H9 (cell line): Measurements from ENCODE around the gene DHX36. TPM values are rescaled to one million over a fixed set of nuclear protein-coding genes. Genes with fewer than 3 reads are reported as not detected.

Experiments
- DNase-seq: peaks from one replicate; pipeline ENCODE4 v3.0.0-alpha.2; 2017
- H2AFZ ChIP-seq: one replicate; pipeline ENCODE4 v1.6.1; 2013; ENCODE audit warnings: mild to moderate bottlenecking, low read length, control low read depth, moderate library complexity
- H2AK5ac ChIP-seq: 2 replicates; pipeline ENCODE4 v1.6.1; 2013; ENCODE audit warnings: low read length, control low read depth, mixed read lengths; ENCODE audit not compliant: insufficient read length
- H2BK120ac ChIP-seq: one replicate; pipeline ENCODE4 v1.6.1; 2013; ENCODE audit warnings: low read depth, mild to moderate bottlenecking, low read length, control low read depth, inconsistent platforms; ENCODE audit not compliant: poor library complexity, severe bottlenecking
- H2BK12ac ChIP-seq: 2 replicates; pipeline ENCODE4 v1.6.1; 2013; ENCODE audit warnings: low read length, control low read depth, mixed read lengths, low read depth; ENCODE audit not compliant: insufficient read length
- H2BK15ac ChIP-seq: 2 replicates; pipeline ENCODE4 v1.6.1; 2013; ENCODE audit warnings: low read depth, low read length, control low read depth
- H2BK20ac ChIP-seq: one replicate; pipeline ENCODE4 v1.6.1; 2013; ENCODE audit warnings: low read depth, mild to moderate bottlenecking, low read length, control low read depth, inconsistent platforms; ENCODE audit not compliant: poor library complexity, severe bottlenecking
- H2BK5ac ChIP-seq: 2 replicates; pipeline ENCODE4 v1.6.1; 2013; ENCODE audit warnings: low read length, control low read depth, mixed read lengths; ENCODE audit not compliant: insufficient read length
- H3K14ac ChIP-seq: 2 replicates; pipeline ENCODE4 v1.6.1; 2013; ENCODE audit warnings: low read length, control low read depth; ENCODE audit not compliant: insufficient read depth
- H3K18ac ChIP-seq: 2 replicates; pipeline ENCODE4 v1.6.1; 2013; ENCODE audit warnings: low read depth, mild to moderate bottlenecking, mixed read lengths, low read length, control low read depth; ENCODE audit not compliant: insufficient read length
- H3K23ac ChIP-seq: 2 replicates; pipeline ENCODE4 v1.6.1; 2013; ENCODE audit warnings: low read length, control low read depth, mixed read lengths, low read depth; ENCODE audit not compliant: insufficient read length
- H3K23me2 ChIP-seq: 2 replicates; pipeline ENCODE4 v1.6.1; 2013; ENCODE audit warnings: low read depth, mild to moderate bottlenecking, mixed read lengths, low read length, control low read depth; ENCODE audit not compliant: insufficient read length, poor library complexity, severe bottlenecking
- H3K27ac ChIP-seq: 2 replicates; pipeline ENCODE4 v1.5.1; 2013; ENCODE audit warnings: low read length, control low read depth, mixed read lengths, low read depth; ENCODE audit not compliant: insufficient read length
- H3K27me3 ChIP-seq: 2 replicates; pipeline ENCODE4 v1.6.1; 2013; ENCODE audit warnings: low read length, control low read depth, inconsistent platforms; ENCODE audit not compliant: insufficient read depth
- H3K4ac ChIP-seq: 2 replicates; pipeline ENCODE4 v1.6.1; 2013; ENCODE audit warnings: low read depth, mild to moderate bottlenecking, control low read depth, inconsistent platforms, low read length, moderate library complexity
- H3K4me1 ChIP-seq: 2 replicates; pipeline ENCODE4 v1.6.1; 2013; ENCODE audit warnings: low read length, control low read depth, inconsistent platforms; ENCODE audit not compliant: insufficient read depth
- H3K4me2 ChIP-seq: 2 replicates; pipeline ENCODE4 v1.6.1; 2013; ENCODE audit warnings: low read length, control low read depth, mixed read lengths; ENCODE audit not compliant: insufficient read length, insufficient read depth
- H3K56ac ChIP-seq: 2 replicates; pipeline ENCODE4 v1.6.1; 2013; ENCODE audit warnings: low read depth, mild to moderate bottlenecking, mixed read lengths, low read length, control low read depth; ENCODE audit not compliant: insufficient read length
- H3K79me1 ChIP-seq: 2 replicates; pipeline ENCODE4 v1.6.1; 2013; ENCODE audit warnings: low read depth, mild to moderate bottlenecking, moderate library complexity, low read length, control low read depth, inconsistent platforms; ENCODE audit not compliant: insufficient read depth, poor library complexity, severe bottlenecking
- H3K79me2 ChIP-seq: 2 replicates; pipeline ENCODE4 v1.6.1; 2013; ENCODE audit warnings: low read length, control low read depth, inconsistent platforms; ENCODE audit not compliant: insufficient read depth
- H3K9ac ChIP-seq: 2 replicates; pipeline ENCODE4 v1.6.1; 2013; ENCODE audit warnings: low read length, control low read depth, mixed read lengths; ENCODE audit not compliant: insufficient read length; ENCODE audit errors: extremely low read depth
- H3K9me3 ChIP-seq: one replicate; pipeline ENCODE4 v1.6.1; 2013; ENCODE audit warnings: low read depth, low read length, inconsistent platforms; ENCODE audit not compliant: control insufficient read depth
- H3T11ph ChIP-seq: one replicate; pipeline ENCODE4 v1.6.1; 2013; ENCODE audit warnings: mild to moderate bottlenecking, low read length, control low read depth, inconsistent platforms
- H4K20me1 ChIP-seq: one replicate; pipeline ENCODE4 v1.6.1; 2013; ENCODE audit not compliant: control insufficient read depth, insufficient read length, insufficient read depth
- H4K5ac ChIP-seq: 2 replicates; pipeline ENCODE4 v1.6.1; 2013; ENCODE audit warnings: low read depth, mild to moderate bottlenecking, mixed read lengths, low read length, control low read depth; ENCODE audit not compliant: insufficient read length
- H4K8ac ChIP-seq: replicated peaks from 2 replicates; pipeline ENCODE4 v1.6.1; 2013; ENCODE audit warnings: low read length, control low read depth, mixed read lengths, low read depth; ENCODE audit not compliant: insufficient read length
- H4K91ac ChIP-seq: 2 replicates; pipeline ENCODE4 v1.6.1; 2013; ENCODE audit warnings: low read depth, mild to moderate bottlenecking, moderate library complexity, mixed read lengths, low read length, control low read depth; ENCODE audit not compliant: insufficient read length
- H3K27ac Mint-ChIP-seq, 3 experiments: 2 replicates in 2 of 3; 3 replicates in 1 of 3; pipeline ENCODE4 v1.8.0; 2020 to 2021; ENCODE audit warnings: mixed read lengths in 3 of 3, mild to moderate bottlenecking in 1 of 3, moderate library complexity in 1 of 3
- H3K27me3 Mint-ChIP-seq: 2 replicates; pipeline ENCODE4 v1.8.0; 2021; ENCODE audit warnings: low read depth, mild to moderate bottlenecking, moderate library complexity, mixed read lengths
- H3K36me3 Mint-ChIP-seq, 3 experiments: 2 replicates in 2 of 3; 3 replicates in 1 of 3; pipeline ENCODE4 v1.8.0; 2020 to 2021; ENCODE audit warnings: low read depth in 3 of 3, mixed read lengths in 3 of 3; ENCODE audit not compliant: insufficient read depth in 1 of 3
- H3K4me1 Mint-ChIP-seq, 2 experiments: 2 replicates each; pipeline ENCODE4 v1.8.0; 2020; ENCODE audit warnings: mixed read lengths in 2 of 2
- H3K4me3 Mint-ChIP-seq, 2 experiments: 2 replicates in 1 of 2; 3 replicates in 1 of 2; pipeline ENCODE4 v1.8.0; 2020 to 2021; ENCODE audit warnings: mild to moderate bottlenecking in 2 of 2, mixed read lengths in 2 of 2, moderate library complexity in 1 of 2
- H3K9me3 Mint-ChIP-seq, 2 experiments: 2 replicates in 1 of 2; 3 replicates in 1 of 2; pipeline ENCODE4 v1.8.0; 2020; ENCODE audit warnings: mild to moderate bottlenecking in 2 of 2, mixed read lengths in 2 of 2, moderate library complexity in 1 of 2
- CTCF ChIP-seq: fragments of 200-600 bp; sonication (generic); conservative IDR thresholded peaks from 3 replicates; pipeline ENCODE4 v1.8.0; 2021; ENCODE audit warnings: antibody characterized with exemption, mild to moderate bottlenecking
- WGBS: extraction: QIAGEN DNeasy Blood & Tissue Kit; methylation state at CpG from one replicate; pipeline ENCODE4 v1.1.7; 2013; ENCODE audit warnings: missing lambda C conversion rate, low lambda C conversion rate, mixed read lengths; ENCODE audit not compliant: insufficient read length; ENCODE audit errors: extremely low coverage; 5-methylcytosine and 5-hydroxymethylcytosine counted together
- total RNA-seq: library from RNA; stranded (reverse); gene quantifications from 2 replicates; pipeline ENCODE4 v1.2.1, GENCODE V29; 2021

The DHX36 gene
- total RNA-seq, 1 experiment from 2014 or later, result 103 TPM

- H4K91ac ChIP-seq, result no peak overlapping the region
- H4K8ac ChIP-seq, result no peak overlapping the region
- no peak overlapping the region for H2BK5ac ChIP-seq
- no peak overlapping the region for H3K14ac ChIP-seq
- Mint-ChIP-seq H3K36me3 (peaks cover 31 to 59% (median 51%) of the 10 kb centered on the region in 3 experiments), H3K9me3 (no peaks in the 10 kb centered on the region; a peak in 1 of 5 replicates), H3K4me1 (peaks cover 12 to 16% of the 10 kb centered on the region in 2 experiments), H3K27ac (no peak overlapping the region; a peak in 1 of 7 replicates), H3K27me3 (no peaks in the 10 kb centered on the region), H3K4me3 (no peak overlapping the region)
- H3K18ac ChIP-seq, result no peak overlapping the region
- no peak overlapping the region for H3K23ac ChIP-seq
- no CpG with 5 or more reads among the region's 8 CpGs for WGBS
- H2AK5ac ChIP-seq, result no peak overlapping the region
- no peaks in the 10 kb centered on the region for H3K79me1 ChIP-seq
- no peaks in the 10 kb centered on the region for H3K27me3 ChIP-seq
- H4K5ac ChIP-seq, result no peak overlapping the region
- no peak overlapping the region for H2BK20ac ChIP-seq
- H4K20me1 ChIP-seq, result no peaks in the 10 kb centered on the region
- no peak overlapping the region for H3T11ph ChIP-seq
- TF ChIP-seq CTCF, result no peak
- H3K4me2 ChIP-seq, result no peak overlapping the region
- no peaks in the 10 kb centered on the region for H3K79me2 ChIP-seq
- H2BK12ac ChIP-seq, result no peak overlapping the region
- H3K9me3 ChIP-seq, result no peaks in the 10 kb centered on the region
- no peak overlapping the region for H2AFZ ChIP-seq
- H3K23me2 ChIP-seq, result no peaks in the 10 kb centered on the region
- no peak overlapping the region for H3K27ac ChIP-seq
- H2BK120ac ChIP-seq, result no peak overlapping the region
- no peak overlapping the region for H3K4ac ChIP-seq
- no peak overlapping the region for H3K9ac ChIP-seq
- no peaks in the 10 kb centered on the region for H3K4me1 ChIP-seq
- no peak overlapping the region for H2BK15ac ChIP-seq
- no peak for DNase-seq
- no peak overlapping the region for H3K56ac ChIP-seq
Observed at GRCh38 chr3:154254527-154254926, 69.8 kb downstream of the DHX36 start.
